RKO (cell line): Measurements from ENCODE around the gene MECR.
"Not testable (repeated sequence)": the region's sequence is repeated elsewhere in the genome, so short reads cannot be mapped to it uniquely, and the experiment has no call there.

ENCODE experiments used
- DNase-seq: peaks from one replicate; pipeline ENCODE4 v3.0.0-alpha.2; 2016; ENCODE audit warnings: low spot score

Gene MECR

GRCh38 chr1:29169976-29170375, 60.8 kb downstream of the MECR start:
- no peak for DNase-seq

GRCh38 chr1:29167904-29168303, 62.8 kb downstream of the MECR start:
- DNase-seq: no peak

GRCh38 chr1:29166291-29166878, 64.3 kb downstream of the MECR start:
- no peak for DNase-seq

GRCh38 chr1:29164588-29164987, 66.1 kb downstream of the MECR start:
- no peak for DNase-seq

GRCh38 chr1:29162476-29163138, 68.1 kb downstream of the MECR start:
- DNase-seq: no peak

- no peak for DNase-seq
Measured at GRCh38 chr1:29162025-29162424, 68.7 kb downstream of the MECR start.

- no peak for DNase-seq
Measured at GRCh38 chr1:29159773-29160172, 71.0 kb downstream of the MECR start.

GRCh38 chr1:29157269-29157601, 73.5 kb downstream of the MECR start:
- DNase-seq: no peak

GRCh38 chr1:29156543-29157268, 74.0 kb downstream of the MECR start:
- DNase-seq: no peak

- DNase-seq: no peak
Measured at GRCh38 chr1:29152046-29152805, 78.5 kb downstream of the MECR start.

GRCh38 chr1:29150346-29150745, 80.4 kb downstream of the MECR start:
- DNase-seq: not testable (repeated sequence)

GRCh38 chr1:29148656-29149491, 81.9 kb downstream of the MECR start:
- DNase-seq: no peak

- peak; percentile 21 for DNase-seq
Measured at GRCh38 chr1:29145739-29146437, 84.8 kb downstream of the MECR start.

GRCh38 chr1:29144178-29144577, 86.6 kb downstream of the MECR start:
- no peak for DNase-seq

GRCh38 chr1:29142714-29143113, 88.0 kb downstream of the MECR start:
- no peak for DNase-seq
